ENCODE data around the gene EIF2D. TPM values are rescaled to one million over a fixed set of nuclear protein-coding genes. Genes with fewer than 3 reads are reported as not detected.
"Not testable (repeated sequence)": the region's sequence is repeated elsewhere in the genome, so short reads cannot be mapped to it uniquely, and the experiment has no call there.

The EIF2D gene
- total RNA-seq, 1 donor from 2014 or later = 19.2 TPM

DNA sequence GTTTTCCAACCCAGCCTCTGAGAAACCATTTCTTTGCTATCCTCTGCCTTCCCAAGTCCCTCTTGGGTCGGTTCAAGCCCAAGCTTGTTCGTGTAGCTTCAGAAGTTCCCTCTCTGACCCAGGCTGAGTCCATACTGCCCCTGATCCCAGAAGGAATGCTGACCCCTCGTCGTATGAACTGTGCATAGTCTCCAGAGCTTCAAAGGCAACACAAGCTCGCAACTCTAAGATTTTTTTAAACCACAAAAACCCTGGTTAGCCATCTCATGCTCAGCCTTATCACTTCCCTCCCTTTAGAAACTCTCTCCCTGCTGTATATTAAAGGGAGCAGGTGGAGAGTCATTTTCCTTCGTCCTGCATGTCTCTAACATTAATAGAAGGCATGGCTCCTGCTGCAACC, 23.8 kb downstream of the EIF2D start:
- DNase-seq (ENCODE audit: low spot score) (no peak), ATAC-seq (no peak)

DNA sequence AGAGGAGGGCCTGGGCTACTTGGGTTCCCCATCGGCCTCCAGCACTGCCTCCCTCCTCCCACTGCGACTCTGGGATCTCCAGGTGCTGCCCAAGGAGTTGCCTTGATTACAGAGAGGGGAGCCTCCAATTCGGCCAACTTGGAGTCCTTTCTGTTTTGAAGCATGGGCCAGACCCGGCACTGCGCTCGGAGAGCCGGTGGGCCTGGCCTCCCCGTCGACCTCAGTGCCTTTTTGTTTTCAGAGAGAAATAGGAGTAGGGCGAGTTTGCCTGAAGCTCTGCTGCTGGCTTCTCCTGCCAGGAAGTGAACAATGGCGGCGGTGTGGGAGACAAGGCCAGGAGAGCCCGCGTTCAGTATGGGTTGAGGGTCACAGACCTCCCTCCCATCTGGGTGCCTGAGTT, 24.4 kb downstream of the EIF2D start:
- ATAC-seq (no peak), DNase-seq (ENCODE audit: low spot score) (no peak)

DNA sequence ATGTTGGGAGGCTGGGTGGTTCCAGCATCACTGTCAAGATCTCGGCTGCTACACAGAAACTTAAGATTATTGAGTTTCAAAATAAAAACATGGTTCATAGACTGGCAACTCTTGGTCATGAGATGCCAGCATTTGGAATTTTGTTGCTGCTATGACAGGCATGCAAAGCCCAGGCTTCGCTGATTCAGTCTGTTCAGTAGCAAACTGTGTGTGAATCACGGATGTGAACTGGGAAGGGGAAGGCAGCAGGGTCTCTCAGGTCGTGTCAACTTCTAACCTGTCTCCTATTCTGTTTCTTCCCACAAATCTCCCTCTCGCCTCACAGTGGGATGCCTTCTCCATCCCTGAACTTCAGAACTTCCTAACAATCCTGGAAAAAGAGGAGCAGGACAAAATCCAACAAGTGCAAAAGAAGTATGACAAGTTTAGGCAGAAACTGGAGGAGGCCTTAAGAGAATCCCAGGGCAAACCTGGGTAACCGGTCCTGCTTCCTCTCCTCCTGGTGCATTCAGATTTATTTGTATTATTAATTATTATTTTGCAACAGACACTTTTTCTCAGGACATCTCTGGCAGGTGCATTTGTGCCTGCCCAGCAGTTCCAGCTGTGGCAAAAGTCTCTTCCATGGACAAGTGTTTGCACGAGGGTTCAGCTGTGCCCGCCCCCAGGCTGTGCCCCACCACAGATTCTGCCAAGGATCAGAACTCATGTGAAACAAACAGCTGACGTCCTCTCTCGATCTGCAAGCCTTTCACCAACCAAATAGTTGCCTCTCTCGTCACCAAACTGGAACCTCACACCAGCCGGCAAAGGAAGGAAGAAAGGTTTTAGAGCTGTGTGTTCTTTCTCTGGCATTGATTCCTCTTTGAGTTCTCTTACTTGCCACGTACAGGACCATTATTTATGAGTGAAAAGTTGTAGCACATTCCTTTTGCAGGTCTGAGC, 25.5 kb downstream of the EIF2D start:
- no peak for ATAC-seq
- no peak for DNase-seq (ENCODE audit: low spot score)

DNA sequence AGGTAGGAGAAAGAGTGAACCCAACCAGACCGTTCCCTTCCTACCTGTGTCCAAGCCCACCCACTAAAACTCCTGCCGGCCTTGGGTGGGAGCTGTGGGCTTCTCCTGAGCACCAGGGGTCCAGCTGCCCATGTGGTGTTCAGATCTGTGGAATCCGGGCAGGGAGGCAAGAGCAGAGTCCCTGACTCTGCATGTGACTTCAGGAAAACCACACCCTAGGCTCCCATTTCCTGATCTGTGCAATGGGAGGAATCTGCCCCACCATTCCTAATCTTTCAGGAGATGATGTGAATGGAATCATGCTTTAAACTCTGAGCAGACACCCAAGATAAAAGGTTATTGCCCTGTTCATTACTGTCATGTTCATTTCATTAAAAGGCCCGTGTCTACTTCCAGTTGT, 27.6 kb downstream of the EIF2D start:
- DNase-seq (ENCODE audit: low spot score) (no peak), ATAC-seq (no peak)

DNA sequence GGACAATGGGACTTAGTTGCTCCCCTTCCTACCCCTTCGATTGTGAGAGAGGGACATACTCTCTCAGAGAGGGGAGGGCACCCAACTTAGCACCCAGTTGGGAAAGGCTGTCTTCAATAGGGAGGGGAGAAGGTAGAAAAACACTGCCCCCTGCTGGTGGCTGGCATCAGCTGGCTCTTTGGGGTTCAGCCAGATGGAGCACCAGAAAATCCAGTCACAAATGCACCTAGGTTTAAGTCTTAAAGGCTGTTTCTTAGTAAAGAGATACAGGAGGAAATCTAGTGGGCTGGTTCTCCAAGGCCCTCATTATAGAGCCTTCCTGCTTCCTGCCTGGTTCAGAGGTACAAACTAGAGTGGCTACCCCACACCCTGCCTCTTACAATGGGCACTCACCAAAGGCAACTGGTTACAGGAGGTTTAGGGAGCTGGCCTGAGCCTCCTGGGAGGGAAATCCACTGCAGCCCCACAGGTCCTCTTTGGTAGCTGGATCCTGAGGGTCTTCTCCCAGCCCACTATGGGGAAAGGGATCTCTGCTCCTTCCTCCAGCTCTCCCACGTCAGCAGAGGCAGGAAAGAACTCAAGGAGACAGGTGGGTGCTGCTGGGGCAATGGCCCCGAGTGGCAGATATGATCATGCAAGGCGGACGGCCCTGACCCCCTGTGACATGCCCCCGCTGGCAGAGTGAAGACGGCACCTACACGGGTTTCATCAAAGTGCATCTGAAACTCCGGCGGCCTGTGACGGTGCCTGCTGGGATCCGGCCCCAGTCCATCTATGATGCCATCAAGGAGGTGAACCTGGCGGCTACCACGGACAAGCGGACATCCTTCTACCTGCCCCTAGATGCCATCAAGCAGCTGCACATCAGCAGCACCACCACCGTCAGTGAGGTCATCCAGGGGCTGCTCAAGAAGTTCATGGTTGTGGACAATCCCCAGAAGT, 28.3 kb downstream of the EIF2D start:
- DNase-seq (ENCODE audit: low spot score) = peak; percentile 74
- ATAC-seq = peak; percentile 82

DNA sequence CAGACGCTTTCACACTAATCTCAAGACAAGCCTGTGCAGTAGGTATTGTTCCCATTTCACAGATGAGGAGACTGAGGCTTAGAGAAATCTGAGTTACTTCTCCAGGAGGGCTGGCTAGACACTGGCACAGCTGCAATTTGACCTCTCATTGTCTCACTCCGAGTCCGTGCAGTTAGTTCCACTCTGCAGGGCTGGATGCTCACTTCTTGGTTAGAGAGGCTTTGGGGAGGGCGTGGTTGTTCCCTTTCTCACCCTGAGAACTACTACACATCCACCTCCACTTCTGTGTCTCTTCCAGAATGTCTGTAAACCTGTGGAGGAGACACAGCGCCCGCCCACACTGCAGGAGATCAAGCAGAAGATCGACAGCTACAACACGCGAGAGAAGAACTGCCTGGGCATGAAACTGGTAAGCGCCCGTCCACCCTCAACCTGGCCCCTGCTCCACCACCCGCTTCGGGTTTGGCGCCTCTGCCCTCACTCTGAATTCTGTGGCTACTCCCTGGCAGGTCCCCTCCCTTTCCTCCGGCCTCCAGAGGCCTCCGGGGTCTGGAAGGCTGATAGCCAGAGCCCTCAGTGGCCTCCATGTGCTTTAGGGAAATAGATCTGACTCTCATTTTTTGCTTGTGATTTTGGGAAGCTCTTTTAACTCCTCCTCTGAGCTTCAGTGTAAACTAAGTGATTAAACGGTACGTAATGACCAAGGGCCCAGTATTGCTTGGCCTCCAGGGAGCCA, 29.1 kb downstream of the EIF2D start:
- no peak for DNase-seq (ENCODE audit: low spot score)
- ATAC-seq = peak; percentile 2

DNA sequence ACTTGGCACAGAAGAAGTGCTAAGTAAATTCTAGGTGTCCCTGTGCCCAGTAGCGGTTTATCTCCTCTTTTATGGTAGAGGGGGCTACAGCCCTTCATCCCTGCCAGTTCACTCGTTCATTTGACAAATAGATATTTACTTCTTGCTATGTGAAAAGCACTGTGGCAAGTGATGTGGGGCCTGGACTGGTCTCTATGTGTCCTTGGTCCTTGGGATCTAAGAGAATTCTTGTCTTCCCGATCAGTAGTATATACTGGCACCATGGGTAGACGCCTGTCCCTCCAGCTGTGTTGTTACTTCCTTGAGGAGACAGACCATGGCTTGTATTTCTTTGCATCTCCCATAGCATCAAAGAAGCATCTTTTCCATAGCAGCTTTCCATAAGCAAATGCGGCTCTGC, 29.7 kb downstream of the EIF2D start:
- no peak for DNase-seq (ENCODE audit: low spot score)
- ATAC-seq = no peak

DNA sequence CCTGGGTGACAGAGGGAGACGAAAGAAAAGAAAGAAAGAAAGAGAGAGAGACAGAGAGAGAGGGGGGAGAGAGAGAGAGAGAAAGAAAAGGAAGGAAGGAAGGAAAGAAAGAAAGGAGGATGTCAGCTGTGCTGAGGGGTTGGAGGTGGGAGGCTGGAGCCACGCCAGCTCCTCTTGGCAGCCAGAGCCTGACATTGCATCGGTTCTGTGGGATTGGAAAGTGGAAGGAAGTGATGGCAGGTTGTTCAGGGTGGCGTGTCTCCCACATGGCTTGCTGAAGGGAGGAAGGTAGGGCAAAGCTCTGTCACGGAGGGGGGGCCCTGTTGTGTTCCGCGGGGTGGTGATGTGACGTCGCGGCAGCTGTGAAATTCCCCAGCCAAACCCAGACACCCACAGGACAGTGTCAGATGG, 30.7 kb downstream of the EIF2D start:
- no peak for ATAC-seq
- DNase-seq (ENCODE audit: low spot score) = no peak

DNA sequence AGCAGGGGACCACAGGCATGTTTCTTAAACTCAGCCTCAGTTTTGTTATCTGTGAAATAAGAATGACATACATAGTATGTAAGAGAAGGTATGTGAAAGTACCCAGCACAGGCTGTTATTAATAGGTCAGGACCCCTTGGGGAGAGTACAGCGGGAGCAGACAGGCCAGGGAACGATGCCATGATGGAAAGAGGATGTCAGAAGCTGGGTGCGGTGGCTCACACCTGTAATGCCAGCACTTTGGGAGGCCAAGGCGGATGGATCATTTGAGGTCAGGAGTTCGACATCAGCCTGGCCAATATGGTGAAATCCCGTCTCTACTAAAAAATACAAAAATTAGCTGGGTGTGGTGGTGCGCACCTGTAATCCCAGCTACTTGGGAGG, 31.2 kb downstream of the EIF2D start:
- ATAC-seq; DNase-seq (ENCODE audit: low spot score): not testable (repeated sequence)

DNA sequence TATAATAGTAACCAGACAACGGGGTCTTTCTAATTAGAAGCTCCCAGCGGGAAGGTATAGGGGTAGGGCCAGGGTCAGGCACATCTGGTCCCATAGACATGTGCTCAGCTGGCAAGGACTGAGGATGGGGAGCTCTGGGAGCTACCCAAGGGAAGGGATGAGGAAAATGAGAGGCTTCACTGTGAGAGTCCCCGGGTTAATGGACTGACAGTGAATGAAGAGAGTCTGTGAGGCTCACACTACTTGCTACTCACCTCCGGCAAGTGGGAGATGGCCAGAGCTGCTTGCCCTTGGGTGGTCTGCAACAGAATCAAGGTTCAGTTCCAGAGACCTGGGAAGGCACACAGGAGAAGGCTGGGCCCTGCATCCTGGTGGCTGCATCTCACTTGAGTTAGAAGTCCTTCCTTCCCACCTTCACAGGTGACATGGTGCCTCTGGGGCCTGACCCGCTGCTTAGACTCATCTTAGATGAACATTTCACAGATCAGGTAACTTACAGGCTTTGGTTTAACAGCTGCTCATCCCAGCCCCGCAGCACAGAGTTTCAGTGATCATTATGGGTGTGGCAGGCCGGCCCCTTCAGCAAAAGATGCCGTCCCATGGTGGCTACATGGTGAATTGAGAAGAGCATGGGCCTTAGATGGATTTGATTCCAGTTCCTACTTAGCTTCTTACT, 31.7 kb downstream of the EIF2D start:
- no peak for DNase-seq (ENCODE audit: low spot score)
- no peak for ATAC-seq

DNA sequence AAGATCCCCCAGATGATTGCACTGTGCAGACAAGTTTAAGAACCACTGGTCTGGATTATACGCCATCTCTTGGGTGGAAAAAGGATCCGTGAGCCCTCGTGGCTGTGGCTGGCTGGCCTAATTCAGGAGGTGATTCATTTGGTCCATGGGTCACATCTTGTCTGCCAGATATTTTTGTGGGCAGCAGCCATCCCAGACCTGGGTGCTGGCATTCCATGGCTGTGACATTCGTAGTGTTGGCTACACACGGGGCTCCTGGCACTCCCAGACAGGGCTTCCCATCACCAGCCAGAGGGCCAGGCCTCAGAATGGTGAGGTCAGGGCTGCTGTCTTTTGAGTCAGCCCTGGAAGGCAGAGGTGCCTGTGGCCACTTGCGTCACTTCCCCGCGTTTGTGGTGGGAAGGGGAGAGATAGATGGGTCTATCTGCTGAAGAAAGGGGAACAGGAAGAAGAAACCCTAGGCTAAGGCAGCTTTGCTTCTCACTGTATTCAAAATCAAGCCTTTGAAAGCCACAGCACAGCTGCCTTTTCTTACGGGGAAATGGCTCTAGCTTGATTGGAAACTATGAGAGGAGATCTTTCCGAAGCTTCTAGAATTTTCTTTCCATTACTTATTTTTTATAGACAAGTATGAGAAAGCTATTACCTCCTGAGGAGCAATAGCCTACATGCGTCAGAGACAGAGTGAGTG, 32.4 kb downstream of the EIF2D start:
- ATAC-seq (peak; percentile 49), DNase-seq (ENCODE audit: low spot score) (peak; percentile 62)

DNA sequence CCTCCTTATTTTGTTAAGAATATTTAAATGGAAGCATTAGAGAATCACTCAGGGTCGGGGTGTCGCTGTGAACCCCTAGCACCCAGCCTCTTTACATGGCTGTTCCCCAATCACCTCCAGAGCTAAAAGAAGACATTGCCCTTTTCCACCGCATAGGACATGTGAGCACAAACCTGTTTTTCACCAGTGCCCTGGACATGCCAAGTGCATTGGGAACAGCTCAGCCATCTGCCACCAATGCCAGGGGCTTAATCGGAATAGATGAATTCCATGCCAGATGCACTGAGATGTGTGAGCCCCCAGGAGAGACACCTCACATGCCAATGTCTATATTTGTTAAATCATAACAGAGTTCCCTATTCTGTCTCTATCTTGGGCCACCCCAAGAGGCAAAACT, 33.3 kb downstream of the EIF2D start:
- ATAC-seq (no peak), DNase-seq (ENCODE audit: low spot score) (no peak)

DNA sequence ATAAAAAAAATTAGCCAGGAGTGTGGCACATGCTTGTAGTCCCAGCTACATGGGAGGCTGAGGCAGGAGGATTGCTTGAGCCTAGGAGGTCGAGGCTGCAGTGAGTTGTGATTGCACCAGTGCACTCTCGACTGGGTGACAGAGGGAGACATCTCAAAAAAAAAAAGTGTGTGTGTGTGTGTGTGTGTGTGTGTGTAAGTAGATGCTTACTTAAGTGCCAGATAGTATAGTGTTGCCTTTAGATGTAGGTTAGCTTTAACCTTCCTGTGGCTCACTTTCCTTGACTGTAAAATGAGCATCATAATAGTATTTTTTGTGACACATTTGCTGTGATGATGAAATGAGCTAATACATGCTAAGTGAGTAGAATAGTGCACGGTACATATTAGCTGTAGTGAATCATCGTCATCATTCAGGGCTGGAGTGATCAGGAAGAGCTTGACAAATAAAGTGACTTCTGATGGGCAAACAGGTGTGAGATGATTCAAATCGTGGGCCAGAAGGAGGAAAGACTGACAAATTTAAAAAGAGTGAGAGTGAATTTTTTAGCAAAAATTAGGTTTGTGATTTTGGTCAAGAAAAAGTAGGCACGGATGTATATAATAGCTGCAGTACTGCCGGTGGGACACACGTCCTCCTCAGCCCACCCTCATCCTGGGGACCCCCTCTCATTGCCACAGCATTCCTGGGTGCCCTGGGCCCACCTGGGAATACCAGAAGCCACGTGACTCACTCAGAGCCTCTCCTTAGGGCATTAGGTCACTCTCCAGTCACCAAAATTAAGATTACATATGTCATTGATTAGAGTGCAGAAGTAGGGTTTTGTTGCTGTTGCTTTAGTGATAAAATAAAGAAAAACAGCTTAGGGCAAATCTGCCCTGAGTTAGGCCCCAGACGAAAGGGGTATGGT, 33.9 kb downstream of the EIF2D start:
- ATAC-seq (no peak), DNase-seq (ENCODE audit: low spot score) (no peak)

DNA sequence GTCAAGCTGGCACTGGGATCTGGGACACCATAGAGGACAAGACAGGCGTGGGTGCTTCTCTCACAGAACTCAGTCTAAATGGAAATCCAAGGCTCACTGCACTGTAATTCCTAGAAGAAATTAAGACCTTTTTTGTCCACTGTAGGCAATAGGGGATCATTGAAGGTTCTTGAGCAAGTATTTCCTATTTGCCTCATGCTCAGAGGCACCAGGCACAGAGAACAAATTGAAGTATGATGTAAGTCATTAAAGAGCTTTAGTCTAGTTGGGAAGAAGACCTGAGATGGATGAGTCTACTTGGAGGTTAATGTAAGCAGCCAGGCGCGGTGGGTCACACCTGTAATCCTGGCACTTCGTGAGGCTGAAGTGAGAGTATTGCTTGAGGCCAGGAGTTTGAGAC, 34.6 kb downstream of the EIF2D start:
- no peak for DNase-seq (ENCODE audit: low spot score)
- no peak for ATAC-seq

DNA sequence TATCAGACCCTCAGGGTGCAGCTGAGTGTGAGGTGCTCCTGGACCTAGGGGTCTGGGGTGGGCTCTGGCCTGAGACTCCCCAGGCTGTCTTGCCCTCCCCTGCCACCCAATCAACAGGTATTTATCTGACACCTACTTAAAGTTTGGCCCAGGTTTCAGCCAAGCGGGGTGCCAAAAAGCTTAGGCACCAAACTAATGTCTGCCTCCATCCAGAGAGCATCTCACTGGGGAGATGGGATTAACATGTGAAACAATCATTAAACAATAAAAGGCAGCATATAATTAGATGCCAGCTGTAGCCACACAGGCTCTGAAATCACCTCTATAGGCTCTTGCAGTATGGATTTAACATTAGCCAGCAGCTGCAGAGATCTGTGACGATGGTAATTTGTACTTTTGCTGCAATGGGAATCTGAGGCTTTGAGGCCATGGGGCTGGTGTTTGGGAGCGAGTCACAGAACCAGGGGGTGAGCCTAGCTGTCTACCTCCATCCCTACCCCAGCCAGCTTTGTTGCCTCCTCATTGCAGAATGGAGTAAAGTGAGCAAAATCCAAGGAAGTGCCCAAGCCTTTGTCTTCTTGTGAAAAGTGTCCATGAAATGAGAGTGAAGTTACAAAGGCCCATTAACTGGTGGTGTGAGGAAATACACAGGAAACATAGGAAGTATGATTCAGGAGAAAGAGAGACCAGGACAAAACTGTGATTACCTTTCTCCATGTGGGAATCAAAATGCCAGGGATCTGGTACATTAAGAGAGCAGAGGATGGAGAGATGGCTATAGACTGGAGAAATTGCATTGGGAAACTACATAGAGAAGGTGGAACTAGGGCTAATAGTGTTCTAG, 36.1 kb downstream of the EIF2D start:
- ATAC-seq = no peak

DNA sequence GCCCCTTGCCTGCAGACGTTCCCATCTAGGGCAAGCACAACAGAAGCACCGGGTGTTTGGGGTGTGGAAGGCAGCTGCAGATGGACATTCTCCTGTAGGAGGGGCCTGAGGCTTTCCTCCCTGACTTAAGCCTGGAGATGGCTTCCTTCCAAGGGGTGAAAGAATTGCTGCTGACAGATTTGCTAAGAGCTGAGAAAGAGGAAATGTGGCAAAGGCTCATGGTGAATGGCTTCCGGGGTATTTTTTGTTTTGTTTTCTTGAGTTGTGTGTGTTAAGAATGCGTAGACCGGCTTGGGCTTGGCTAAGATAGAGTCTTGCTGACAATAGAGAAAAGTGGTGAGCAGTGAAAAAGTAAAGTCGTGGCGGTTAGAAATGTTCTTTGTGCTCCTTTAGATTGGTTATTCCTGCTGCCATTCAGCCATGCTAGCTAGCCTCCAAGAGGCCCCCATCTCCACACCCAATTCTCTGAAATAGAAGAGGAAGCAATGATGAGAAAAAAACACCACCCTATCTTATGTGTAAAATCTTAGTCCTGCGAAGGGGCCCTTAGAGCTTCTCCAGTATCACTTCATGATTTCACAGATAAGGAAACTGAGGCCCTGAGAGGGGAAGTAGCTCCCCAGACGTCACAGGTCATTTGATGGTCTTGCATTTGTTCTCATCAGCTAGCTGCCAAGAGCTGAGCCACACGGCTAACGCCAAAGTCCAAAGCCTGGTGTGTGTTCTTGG, 36.9 kb downstream of the EIF2D start:
- ATAC-seq (peak; percentile 45), DNase-seq (ENCODE audit: low spot score) (no peak)

More for the DNA sequence above, 36.1 kb downstream of the EIF2D start:
- DNase-seq (ENCODE audit: low spot score) = no peak

DNA sequence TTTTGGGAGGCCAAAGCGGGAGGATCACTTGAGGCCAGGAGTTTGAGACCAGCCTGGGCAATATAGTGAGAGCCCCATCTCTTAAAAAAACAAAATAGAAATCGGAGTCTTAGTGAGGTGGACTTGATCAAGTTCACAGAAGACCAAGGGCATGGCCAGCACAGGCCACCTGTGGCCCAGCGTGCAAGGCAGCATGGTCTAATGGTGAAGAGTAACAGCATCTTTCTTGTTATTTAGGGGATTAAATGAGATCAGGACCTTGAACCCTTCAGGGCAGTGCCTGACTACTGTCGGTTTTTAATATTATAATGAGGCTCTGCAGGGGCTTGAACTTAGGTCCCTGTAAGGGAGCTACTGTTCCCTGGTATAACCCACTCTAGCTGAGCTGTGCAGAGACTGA, 38.5 kb downstream of the EIF2D start:
- no peak for ATAC-seq
- DNase-seq (ENCODE audit: low spot score) = no peak

Measured in left lobe of liver (tissue), 2 donors.